Activated naive CD8-positive, alpha-beta T cell treated with anti-CD3 and anti-CD28 coated beads, Interleukin-2, amount 10 ng/mL, durations not matched to agents 7 days and 5 days (primary cell): Measurements from ENCODE around the gene RIPK4. TPM values are rescaled to one million over a fixed set of nuclear protein-coding genes. Genes with fewer than 3 reads are reported as not detected.

ENCODE experiments used
- ATAC-seq: fragments of 150-1000 bp; cut with Tn5 transposase; one replicate; pipeline ENCODE4 v1.10.0; 2021; ENCODE audit warnings: low read depth, moderate library complexity
- POLR2A ChIA-PET: fragments of 350-600 bp; sonication (Branson Sonifier 250); formaldehyde crosslinking; loops from one replicate; lab custom pipeline; 2021; ENCODE audit warnings: antibody characterized with exemption; lab: Charles Lee
- DNase-seq: peaks from one replicate; pipeline ENCODE4 v3.0.0; 2021
- H3K27ac Mint-ChIP-seq: one replicate; pipeline ENCODE4 v1.8.0; 2022; ENCODE audit warnings: mild to moderate bottlenecking, mixed read lengths
- H3K27me3 Mint-ChIP-seq: one replicate; pipeline ENCODE4 v1.8.0; 2022; ENCODE audit warnings: mild to moderate bottlenecking, moderate library complexity, mixed read lengths
- H3K36me3 Mint-ChIP-seq: one replicate; pipeline ENCODE4 v1.8.0; 2021; ENCODE audit warnings: mild to moderate bottlenecking, mixed read lengths
- H3K4me1 Mint-ChIP-seq: one replicate; pipeline ENCODE4 v1.8.0; 2021; ENCODE audit warnings: mixed read lengths
- H3K4me3 Mint-ChIP-seq: one replicate; pipeline ENCODE4 v1.8.0; 2022; ENCODE audit warnings: mild to moderate bottlenecking, moderate library complexity, mixed read lengths
- H3K9me3 Mint-ChIP-seq: one replicate; pipeline ENCODE4 v1.8.0; 2021; ENCODE audit warnings: mixed read lengths
- total RNA-seq, 2 experiments: library from RNA; stranded (reverse); gene quantifications; one replicate each; pipeline ENCODE4 v1.2.3, GENCODE V29; 2021

Gene RIPK4
- total RNA-seq, 2 experiments from 2014 or later = 0.19 to 0.20 TPM

DNA sequence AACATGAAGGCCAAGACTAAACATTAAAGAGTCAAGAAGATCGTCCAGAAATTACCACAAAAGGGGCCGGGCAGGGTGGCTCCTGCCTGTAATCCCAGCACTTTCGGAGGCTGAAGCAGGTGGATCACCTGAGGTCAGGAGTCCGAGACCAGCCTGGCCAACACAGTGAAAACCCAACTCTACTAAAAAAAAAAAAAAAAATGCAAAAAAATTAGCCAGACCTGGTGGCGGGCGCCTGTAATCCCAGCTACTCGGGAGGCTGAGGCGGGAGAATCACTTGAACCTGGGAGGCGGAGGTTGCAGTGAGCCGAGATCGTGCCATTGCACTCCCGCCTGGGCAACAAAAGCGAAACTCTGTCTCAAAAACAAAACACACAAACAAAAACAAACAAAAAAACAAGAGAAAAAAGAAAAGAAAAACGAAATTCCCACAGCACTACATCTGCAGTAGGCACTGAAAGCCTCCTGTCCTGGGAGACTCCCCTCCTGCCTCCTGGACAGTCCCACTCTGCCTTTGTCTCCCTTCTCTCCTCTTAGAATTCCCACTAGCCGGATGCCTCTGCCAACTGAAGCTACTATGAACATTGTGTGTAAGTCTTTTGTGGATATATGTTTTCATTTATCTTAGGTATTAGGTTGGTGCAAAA is 17.7 kb upstream of the RIPK4 start:
- no peak overlapping the region for H3K4me3 Mint-ChIP-seq
- peaks cover 63% of the 10 kb centered on the region for H3K27me3 Mint-ChIP-seq
- POLR2A ChIA-PET = interaction anchor here (0.7 kb wide), 1 partner anchor 290 kb away, joined by 3 read pairs; no protein-coding TSS in a partner anchor
- ATAC-seq (no peak), DNase-seq (no peak)
- H3K36me3 Mint-ChIP-seq = no peaks in the 10 kb centered on the region
- peaks cover 7% of the 10 kb centered on the region for H3K4me1 Mint-ChIP-seq
- no peaks in the 10 kb centered on the region for H3K9me3 Mint-ChIP-seq
- H3K27ac Mint-ChIP-seq = no peak overlapping the region

DNA sequence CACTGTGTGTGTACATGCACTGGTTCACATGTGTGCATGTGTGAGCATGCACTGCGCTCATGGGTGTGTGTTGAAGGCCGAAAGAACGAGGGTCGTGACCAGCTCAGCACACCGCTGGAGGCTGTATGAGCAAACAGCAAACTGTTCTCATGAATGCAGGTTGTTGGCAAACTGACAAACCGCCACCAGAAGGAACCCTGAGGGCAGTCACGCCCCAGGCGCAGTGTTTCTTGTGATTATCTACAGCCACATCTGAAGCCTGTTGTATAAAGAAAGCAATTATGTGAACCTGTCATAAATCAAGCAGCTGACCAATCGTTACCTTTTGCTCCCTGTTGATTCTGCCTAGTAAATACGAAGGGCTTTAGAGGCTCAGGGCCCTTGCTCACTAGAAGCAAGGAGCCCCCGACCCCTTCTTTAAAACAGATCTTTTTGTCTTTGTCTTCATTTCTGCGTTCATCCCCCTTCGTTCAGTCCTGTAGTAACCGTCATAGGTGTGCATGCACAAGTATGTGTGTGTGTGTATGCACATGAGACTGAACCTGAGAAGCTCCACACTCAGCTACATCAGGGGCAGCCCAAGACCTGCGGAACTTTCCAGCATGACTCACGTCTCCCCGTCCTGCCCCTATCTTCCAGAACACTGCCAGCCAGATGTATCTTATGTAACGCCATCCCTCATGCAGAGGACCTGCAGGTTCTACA is 16.8 kb upstream of the RIPK4 start:
- Mint-ChIP-seq H3K36me3 (no peaks in the 10 kb centered on the region), H3K4me3 (no peak overlapping the region), H3K27me3 (peaks cover 64% of the 10 kb centered on the region), H3K27ac (no peak overlapping the region), H3K9me3 (no peaks in the 10 kb centered on the region), H3K4me1 (peaks cover 7% of the 10 kb centered on the region)
- no peak for ATAC-seq
- POLR2A ChIA-PET = no interaction called here
- no peak for DNase-seq

DNA sequence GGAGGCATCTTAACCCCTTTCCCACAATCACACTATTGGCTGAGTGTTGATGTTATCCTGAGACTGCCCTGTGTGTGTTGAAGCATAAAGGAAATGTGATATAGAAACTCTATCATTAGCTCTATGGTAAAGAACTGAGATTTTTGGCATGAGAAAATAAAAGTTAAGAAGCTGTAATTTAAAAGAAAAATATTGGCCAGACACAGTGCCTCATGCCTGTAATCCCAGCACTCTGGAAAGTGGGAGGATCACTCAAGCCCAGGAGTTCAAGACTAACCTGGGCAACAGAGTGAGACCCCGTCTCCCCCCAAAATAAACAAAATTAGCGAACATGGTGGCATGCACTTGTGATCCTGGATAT is 14.2 kb upstream of the RIPK4 start:
- Mint-ChIP-seq H3K9me3 (no peaks in the 10 kb centered on the region), H3K36me3 (no peaks in the 10 kb centered on the region), H3K27me3 (peaks cover 64% of the 10 kb centered on the region), H3K4me3 (no peak overlapping the region), H3K4me1 (peaks cover 7% of the 10 kb centered on the region), H3K27ac (no peak overlapping the region)
- no peak for ATAC-seq
- POLR2A ChIA-PET = no interaction called here
- no peak for DNase-seq

DNA sequence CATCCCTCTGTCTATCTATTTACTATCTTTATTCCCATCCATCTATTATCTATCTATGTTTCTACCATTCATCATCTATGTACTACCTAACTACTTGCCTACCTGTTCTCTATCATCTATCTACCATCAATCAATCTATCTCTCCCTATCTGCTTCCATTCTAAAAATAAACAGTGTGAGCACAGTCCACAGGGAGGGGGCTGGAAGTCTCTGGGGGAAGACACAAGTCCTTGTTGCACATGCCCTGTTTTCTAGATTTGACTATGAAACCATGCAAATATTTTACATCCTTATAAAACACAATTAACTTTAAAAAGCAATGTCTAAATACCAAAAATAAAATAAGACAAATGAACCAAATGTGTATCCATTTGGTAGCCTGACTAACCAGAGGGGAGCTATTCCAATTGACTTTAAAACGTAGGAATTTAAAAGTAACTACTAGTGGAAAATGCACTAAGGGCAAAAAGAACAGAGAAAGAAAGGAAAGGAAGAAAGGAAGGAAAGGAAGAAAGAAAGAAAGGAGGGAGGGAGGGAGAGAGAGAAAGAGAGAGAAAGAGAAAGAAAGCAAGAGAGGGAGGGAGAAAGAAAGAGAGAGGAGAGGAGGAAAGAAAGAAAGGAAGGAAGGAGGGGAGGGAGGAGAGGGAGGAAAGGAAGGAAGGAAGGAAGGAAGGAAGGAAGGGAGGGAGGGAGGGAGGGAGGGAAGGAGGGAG is 13.6 kb upstream of the RIPK4 start:
- Mint-ChIP-seq H3K9me3 (no peaks in the 10 kb centered on the region), H3K4me1 (peaks cover 7% of the 10 kb centered on the region), H3K27me3 (peaks cover 66% of the 10 kb centered on the region), H3K36me3 (no peaks in the 10 kb centered on the region), H3K27ac (no peak overlapping the region), H3K4me3 (no peak overlapping the region)
- ATAC-seq = no peak
- DNase-seq = no peak
- POLR2A ChIA-PET = no interaction called here

DNA sequence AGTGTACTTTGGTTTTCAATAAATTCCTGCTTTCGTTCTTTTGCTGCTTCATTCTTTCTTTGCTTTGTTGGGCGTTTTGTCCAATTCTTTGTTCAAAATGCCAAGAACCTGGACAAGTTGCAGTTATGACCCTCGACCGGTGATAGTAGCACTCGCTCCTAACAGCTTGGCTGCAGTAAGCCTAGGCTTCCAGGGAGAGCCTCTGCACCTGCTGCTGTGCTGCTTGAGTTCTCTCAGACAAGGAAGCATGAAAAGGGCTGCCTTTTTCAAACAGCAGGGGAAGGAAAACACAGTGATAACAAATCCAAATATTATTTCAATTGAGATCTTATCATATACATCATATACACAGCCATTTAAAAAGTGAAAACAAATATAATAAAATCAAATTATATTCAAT is 12.8 kb upstream of the RIPK4 start:
- H3K27ac Mint-ChIP-seq = no peak overlapping the region
- H3K4me1 Mint-ChIP-seq = peaks cover 7% of the 10 kb centered on the region
- no peak for DNase-seq
- POLR2A ChIA-PET = no interaction called here
- H3K36me3 Mint-ChIP-seq = no peaks in the 10 kb centered on the region
- no peak for ATAC-seq
- H3K4me3 Mint-ChIP-seq = no peak overlapping the region
- H3K9me3 Mint-ChIP-seq = no peaks in the 10 kb centered on the region
- H3K27me3 Mint-ChIP-seq = peaks cover 70% of the 10 kb centered on the region

DNA sequence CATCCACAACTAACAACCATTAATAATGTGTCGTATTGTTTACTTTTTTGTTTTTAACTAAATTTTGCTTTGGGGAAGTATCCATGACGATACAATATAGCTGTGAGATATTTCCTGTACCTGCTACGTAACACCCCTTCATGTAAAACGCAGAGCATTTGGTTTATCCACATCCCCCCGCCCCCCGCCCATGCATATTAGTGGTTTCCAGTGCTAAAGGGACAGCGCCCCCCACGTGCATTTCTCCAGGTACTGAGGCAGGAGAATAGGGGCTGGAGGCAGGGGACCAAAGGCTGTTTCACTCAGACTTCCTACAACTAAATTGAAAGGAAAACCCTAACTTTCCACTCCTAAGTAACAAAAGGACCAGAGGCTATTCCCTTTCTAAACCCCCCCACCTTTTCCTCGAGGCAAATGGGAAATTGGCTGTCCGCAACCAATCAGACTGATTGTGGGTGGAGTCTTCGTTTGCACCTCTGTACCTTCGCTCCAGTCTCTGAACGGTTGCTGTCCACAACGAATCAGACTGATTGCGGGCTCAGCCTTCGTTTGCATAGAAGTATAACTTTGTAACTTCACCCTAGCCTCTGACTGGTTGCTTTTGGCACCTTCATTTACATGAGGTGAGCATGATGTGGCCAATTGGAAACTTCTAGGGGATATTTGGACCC is 12.2 kb upstream of the RIPK4 start:
- no peak overlapping the region for H3K27ac Mint-ChIP-seq
- POLR2A ChIA-PET = no interaction called here
- H3K36me3 Mint-ChIP-seq = no peaks in the 10 kb centered on the region
- H3K27me3 Mint-ChIP-seq = peaks cover 74% of the 10 kb centered on the region
- ATAC-seq = no peak
- no peak for DNase-seq
- H3K4me3 Mint-ChIP-seq = no peak overlapping the region
- peaks cover 7% of the 10 kb centered on the region for H3K4me1 Mint-ChIP-seq
- no peaks in the 10 kb centered on the region for H3K9me3 Mint-ChIP-seq

DNA sequence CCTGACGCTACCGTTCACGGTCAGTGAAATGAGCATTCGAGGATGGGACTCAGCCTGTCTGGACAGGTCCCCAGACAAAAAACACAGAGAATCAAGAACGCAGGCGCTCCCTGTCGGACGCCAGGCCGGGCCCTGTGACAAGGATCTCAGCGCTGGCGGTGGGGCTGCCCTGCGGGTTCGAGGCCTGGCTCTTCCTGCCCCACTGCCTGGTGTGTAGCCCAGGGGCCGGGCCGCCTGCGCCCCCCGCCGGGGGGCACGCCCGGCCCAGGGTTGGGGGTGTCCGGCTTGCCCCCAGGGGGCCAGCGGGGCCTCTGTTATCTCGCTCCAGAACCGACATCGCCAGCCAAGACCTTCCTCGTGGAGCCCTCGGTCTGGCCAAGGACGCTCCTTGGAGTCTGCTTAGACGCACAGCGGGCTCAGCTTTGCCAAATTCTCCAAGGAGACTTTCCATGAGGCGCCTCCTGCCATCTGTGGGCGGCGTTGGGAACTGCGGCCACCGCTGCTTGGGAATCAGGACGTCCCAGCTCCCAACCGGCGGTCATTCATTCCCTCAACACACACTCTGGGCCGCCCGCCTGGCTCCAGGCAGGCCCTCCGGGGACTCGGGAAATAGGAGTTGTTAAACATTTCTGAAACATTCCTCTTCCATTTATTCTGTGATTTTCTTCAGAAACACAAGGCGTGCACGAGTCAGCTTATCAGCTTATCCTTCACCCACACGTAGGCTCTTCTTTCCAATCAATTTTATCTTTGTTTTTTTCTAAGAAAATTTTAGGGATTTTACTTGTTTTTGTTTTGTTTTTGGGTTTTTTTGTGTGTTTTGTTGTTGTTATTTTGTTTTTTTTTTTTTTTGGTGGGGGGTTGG is 11.3 kb upstream of the RIPK4 start:
- DNase-seq (no peak), ATAC-seq (no peak)
- POLR2A ChIA-PET = no interaction called here
- no peaks in the 10 kb centered on the region for H3K36me3 Mint-ChIP-seq
- no peaks in the 10 kb centered on the region for H3K9me3 Mint-ChIP-seq
- no peaks in the 10 kb centered on the region for H3K4me1 Mint-ChIP-seq
- H3K27me3 Mint-ChIP-seq = peaks cover 70% of the 10 kb centered on the region
- H3K27ac Mint-ChIP-seq = no peak overlapping the region
- H3K4me3 Mint-ChIP-seq = no peak overlapping the region

DNA sequence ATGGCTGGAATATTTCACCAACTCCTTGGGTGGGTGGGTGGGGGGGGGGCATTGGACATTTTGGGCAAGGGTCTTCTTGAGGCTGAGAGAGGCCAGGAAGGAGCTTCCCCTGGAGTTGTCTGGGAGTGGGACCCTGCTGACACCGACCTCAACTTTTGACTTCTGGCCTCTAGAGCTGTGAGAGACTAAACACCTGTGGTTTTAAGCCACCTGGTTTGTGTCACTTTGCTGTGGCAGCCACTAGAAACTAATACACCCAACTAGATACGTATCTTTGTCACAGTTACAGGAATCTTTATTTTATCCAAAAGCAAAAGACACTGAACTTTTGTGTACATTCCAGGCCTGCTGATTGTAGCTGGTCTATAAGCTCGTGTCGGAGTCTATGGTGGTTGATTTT is 9.9 kb upstream of the RIPK4 start:
- H3K27ac Mint-ChIP-seq = no peak overlapping the region
- no peak overlapping the region for H3K4me3 Mint-ChIP-seq
- POLR2A ChIA-PET = no interaction called here
- H3K9me3 Mint-ChIP-seq = no peaks in the 10 kb centered on the region
- DNase-seq (no peak), ATAC-seq (no peak)
- H3K4me1 Mint-ChIP-seq = no peaks in the 10 kb centered on the region
- peaks cover 67% of the 10 kb centered on the region for H3K27me3 Mint-ChIP-seq
- no peaks in the 10 kb centered on the region for H3K36me3 Mint-ChIP-seq

DNA sequence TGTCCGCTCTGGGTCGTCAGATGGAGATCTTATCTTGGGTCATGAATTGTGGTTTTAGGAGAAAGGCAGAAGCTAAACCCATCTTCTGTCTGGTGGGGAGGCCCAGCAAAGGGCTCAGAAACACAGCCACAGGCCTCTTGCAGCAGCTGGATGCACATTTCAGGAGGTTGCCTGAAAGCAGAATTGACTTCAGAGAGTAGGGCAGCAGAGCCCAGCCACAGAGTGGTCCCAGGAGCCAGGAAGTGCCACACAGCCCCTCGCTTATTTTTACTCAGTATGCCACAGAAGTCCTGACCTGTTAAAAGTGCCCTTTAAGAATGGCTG is 8.3 kb upstream of the RIPK4 start:
- H3K27me3 Mint-ChIP-seq = peaks cover 58% of the 10 kb centered on the region
- no peak overlapping the region for H3K27ac Mint-ChIP-seq

DNA sequence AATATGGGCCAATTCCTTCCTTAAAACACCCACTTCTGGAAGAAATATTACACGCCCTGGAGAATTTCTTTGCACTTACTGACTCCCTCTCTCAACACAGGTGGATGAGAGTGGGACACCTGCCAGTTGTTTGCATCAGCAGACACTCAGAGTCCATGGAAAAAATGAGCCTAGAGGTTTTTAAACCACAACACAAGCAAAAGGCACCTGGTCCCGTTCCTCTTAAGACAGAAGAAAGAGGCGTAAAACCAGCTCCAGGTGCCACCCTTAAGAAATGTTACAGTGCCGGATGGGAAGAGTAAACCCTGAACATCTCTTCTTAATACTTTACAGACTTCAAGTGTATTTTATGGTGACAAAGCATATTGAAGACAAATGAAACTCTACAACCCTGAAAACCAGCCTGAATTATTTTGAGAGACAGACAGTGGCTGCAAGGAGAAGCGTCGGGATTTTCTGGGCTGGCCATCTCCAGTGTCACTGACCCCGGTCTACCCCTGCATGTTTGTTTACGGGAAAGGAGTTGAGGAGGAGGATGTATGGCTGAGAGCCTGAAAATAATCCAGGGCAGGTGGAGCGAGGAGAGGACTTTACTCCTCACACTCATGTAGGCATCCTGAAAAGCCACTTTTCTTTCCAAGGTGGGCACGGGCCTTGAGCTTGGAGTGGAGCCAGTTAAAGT is 7.8 kb upstream of the RIPK4 start:
- H3K9me3 Mint-ChIP-seq = no peaks in the 10 kb centered on the region
- POLR2A ChIA-PET = interaction anchor here (1.1 kb wide), 1 partner anchor 8 kb away, joined by 4 read pairs; no protein-coding TSS in a partner anchor
- ATAC-seq = no peak
- H3K4me1 Mint-ChIP-seq = no peaks in the 10 kb centered on the region
- H3K27ac Mint-ChIP-seq = no peak overlapping the region
- H3K4me3 Mint-ChIP-seq = no peak overlapping the region
- DNase-seq = no peak
- H3K36me3 Mint-ChIP-seq = no peaks in the 10 kb centered on the region
- H3K27me3 Mint-ChIP-seq = peaks cover 57% of the 10 kb centered on the region

More for the DNA sequence above, 8.3 kb upstream of the RIPK4 start:
- no peak for DNase-seq
- no peaks in the 10 kb centered on the region for H3K36me3 Mint-ChIP-seq
- ATAC-seq = no peak
- POLR2A ChIA-PET = interaction anchor here (1.1 kb wide), 1 partner anchor 9 kb away, joined by 4 read pairs; no protein-coding TSS in a partner anchor
- H3K9me3 Mint-ChIP-seq = no peaks in the 10 kb centered on the region
- H3K4me1 Mint-ChIP-seq = no peaks in the 10 kb centered on the region
- H3K4me3 Mint-ChIP-seq = no peak overlapping the region

DNA sequence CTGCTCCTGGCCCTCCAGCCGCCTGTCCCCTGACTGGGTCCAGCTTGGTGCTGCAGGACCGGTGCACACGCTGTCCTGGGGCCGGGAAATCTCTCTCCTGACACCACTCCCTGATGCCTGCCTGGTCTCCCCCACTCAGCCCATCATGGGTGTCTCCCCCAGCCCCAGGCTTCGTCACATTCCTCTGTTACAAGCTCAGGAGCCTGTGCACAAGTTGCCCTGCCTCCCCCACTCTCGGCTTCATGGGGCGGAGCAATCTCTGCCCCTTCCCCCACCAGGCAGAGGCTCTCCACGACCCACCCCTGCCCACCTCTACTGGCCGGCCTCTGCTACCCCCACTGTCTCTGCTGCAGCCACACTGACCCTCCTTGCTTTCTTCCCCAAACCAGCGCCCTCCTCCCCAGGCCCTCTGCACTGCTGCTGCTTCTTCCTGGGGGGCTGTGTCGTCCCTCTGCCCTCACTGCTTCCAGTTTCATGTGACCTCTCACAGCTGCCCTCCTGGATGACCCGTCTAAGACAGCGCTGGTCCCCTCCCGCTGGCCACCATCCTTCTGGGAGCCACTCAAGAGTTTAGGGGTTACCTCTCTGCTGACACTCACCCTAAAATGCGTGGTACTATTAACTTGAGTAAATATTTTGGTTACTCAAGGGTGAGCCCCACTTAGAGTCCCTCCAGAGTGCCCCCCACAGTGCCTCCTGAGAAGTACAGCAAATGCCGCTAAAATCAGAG is 5.7 kb upstream of the RIPK4 start:
- Mint-ChIP-seq H3K27ac (no peak overlapping the region), H3K9me3 (no peaks in the 10 kb centered on the region), H3K36me3 (no peaks in the 10 kb centered on the region), H3K4me1 (peaks cover 15% of the 10 kb centered on the region), H3K27me3 (peaks cover 57% of the 10 kb centered on the region), H3K4me3 (no peak overlapping the region)
- ATAC-seq = no peak
- POLR2A ChIA-PET = no interaction called here
- DNase-seq = no peak

DNA sequence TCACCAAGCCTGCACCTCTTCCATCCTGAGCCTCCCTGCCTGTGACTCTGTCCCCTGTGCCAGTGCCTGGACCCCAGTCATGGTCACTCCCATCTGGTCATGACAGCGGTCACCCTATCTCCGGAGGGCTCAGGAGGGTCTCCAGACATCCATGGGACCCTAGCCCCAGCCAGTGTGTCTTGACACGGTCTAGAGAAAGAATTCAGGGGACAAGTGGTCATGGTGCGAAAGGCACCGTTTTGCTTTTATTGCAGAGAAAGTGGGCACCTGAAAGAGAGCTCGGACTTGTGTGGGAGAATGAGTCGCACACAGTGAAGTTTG is 4.7 kb upstream of the RIPK4 start:
- peaks cover 20% of the 10 kb centered on the region for H3K4me1 Mint-ChIP-seq
- ATAC-seq = no peak
- no peaks in the 10 kb centered on the region for H3K36me3 Mint-ChIP-seq
- H3K27me3 Mint-ChIP-seq = peaks cover 59% of the 10 kb centered on the region
- no peak for DNase-seq
- H3K4me3 Mint-ChIP-seq = no peak overlapping the region
- H3K9me3 Mint-ChIP-seq = no peaks in the 10 kb centered on the region
- POLR2A ChIA-PET = no interaction called here
- no peak overlapping the region for H3K27ac Mint-ChIP-seq
